HepG2 (cell line): ENCODE results near the gene SLIT1. TPM values are rescaled to one million over a fixed set of nuclear protein-coding genes. Genes with fewer than 3 reads are reported as not detected.

Experiments used
- ATAC-seq: fragments of 200-7000 bp; cut with Tn5 transposase; 3 replicates; pipeline ENCODE4 v1.9.1; 2020; ENCODE audit warnings: mild to moderate bottlenecking, moderate library complexity
- BruUV-seq: library from RNA; stranded (reverse); fragments of 400-500 nt; replicated peaks from 2 replicates; lab custom pipeline; 2021; lab: Mats Ljungman, UMichigan
- CTCF ChIA-PET: fragments of 300-600 bp; formaldehyde crosslinking; extraction: SDS; loops from one replicate; lab custom pipeline; 2021; ENCODE audit warnings: low total read pairs, inconsistent platforms, low intra/inter-chr PET ratio; lab: Yijun Ruan, JAX
- POLR2A ChIA-PET: fragments of 350-600 bp; sonication (Branson Sonifier 250); formaldehyde crosslinking; loops from one replicate; lab custom pipeline; 2020; ENCODE audit warnings: antibody characterized with exemption, inconsistent platforms; lab: Yijun Ruan, JAX
- DNase-seq: peaks from one replicate; pipeline ENCODE4 v3.0.0-alpha.2; 2015; ENCODE audit warnings: low spot score
- FAIRE-seq: peaks from 3 replicates; lab custom pipeline; 2011; peaks lifted over from hg19 to GRCh38; lab: Jason Lieb, UNC
- H2AFZ ChIP-seq: one replicate; pipeline ENCODE4 v1.6.1; 2011; ENCODE audit warnings: low read length, inconsistent platforms
- H3K27ac ChIP-seq: fragments of 300-600 bp; 3 replicates; pipeline ENCODE4 v1.8.0; 2011; ENCODE audit warnings: mixed run types, mild to moderate bottlenecking, mixed read lengths, low read length, inconsistent platforms; ENCODE audit not compliant: insufficient read depth; ENCODE audit errors: extremely low read length
- H3K27me3 ChIP-seq, 2 experiments: fragments of 200-600 bp in 1 of 2; 2 replicates in 1 of 2; 3 replicates in 1 of 2; pipeline versions ENCODE4 v1.6.0 to v1.8.0; 2011; ENCODE audit warnings: low read length in 2 of 2, mild to moderate bottlenecking in 2 of 2, moderate library complexity in 2 of 2, inconsistent platforms in 1 of 2; ENCODE audit not compliant: insufficient read depth in 2 of 2, control insufficient read depth in 1 of 2
- H3K36me3 ChIP-seq, 2 experiments: fragments of 200-600 bp in 1 of 2; replicated peaks in 1 of 2; 2 replicates in 1 of 2; 3 replicates in 1 of 2; pipeline versions ENCODE4 v1.5.1 to v1.8.0; 2011; ENCODE audit warnings: low read length in 2 of 2, inconsistent platforms in 1 of 2; ENCODE audit not compliant: insufficient read depth in 2 of 2, control insufficient read depth in 1 of 2
- H3K4me1 ChIP-seq: 2 replicates; pipeline ENCODE4 v1.5.1; 2012; ENCODE audit warnings: low read length, inconsistent platforms; ENCODE audit not compliant: insufficient read depth
- H3K4me2 ChIP-seq: 2 replicates; pipeline ENCODE4 v1.6.0; 2011; ENCODE audit warnings: low read depth, low read length, inconsistent platforms
- H3K4me3 ChIP-seq, 3 experiments: fragments of 200-600 bp in 1 of 3; sonication (generic), shearing (Covaris generic) in 1 of 3; replicated peaks in 1 of 3; 2 replicates each; pipeline ENCODE4 v1.5.1; 2011 to 2016; ENCODE audit warnings: low read length in 3 of 3, inconsistent platforms in 2 of 3, low read depth in 2 of 3, mild to moderate bottlenecking in 2 of 3, control low read depth in 1 of 3, mixed read lengths in 1 of 3; ENCODE audit not compliant: insufficient read depth in 1 of 3
- H3K79me2 ChIP-seq: one replicate; pipeline ENCODE4 v1.6.1; 2011; ENCODE audit warnings: low read length, inconsistent platforms; ENCODE audit not compliant: insufficient read depth
- H3K9ac ChIP-seq: 2 replicates; pipeline ENCODE4 v1.6.0; 2011; ENCODE audit warnings: mild to moderate bottlenecking, low read depth, low read length, inconsistent platforms; ENCODE audit not compliant: insufficient read depth
- H3K9me3 ChIP-seq: 2 replicates; pipeline ENCODE4 v1.5.1; 2012; ENCODE audit warnings: mild to moderate bottlenecking, low read length
- H4K20me1 ChIP-seq: 2 replicates; pipeline ENCODE4 v1.6.0; 2011; ENCODE audit warnings: inconsistent platforms, mild to moderate bottlenecking, low read length, moderate library complexity; ENCODE audit not compliant: insufficient read depth
- BATF2 ChIP-seq: sonication (generic); formaldehyde crosslinking; IDR thresholded peaks from 2 replicates; pipeline ENCODE4 v1.8.0; 2022; ENCODE audit warnings: mild to moderate bottlenecking, missing genetic modification reagents, moderate library complexity
- CAMTA2 ChIP-seq: sonication (generic); formaldehyde crosslinking; IDR thresholded peaks from 2 replicates; pipeline ENCODE4 v1.4.0; 2020; ENCODE audit warnings: mild to moderate bottlenecking, missing genetic modification reagents, borderline replicate concordance
- KLF13 ChIP-seq: sonication (generic); formaldehyde crosslinking; IDR thresholded peaks from 2 replicates; pipeline ENCODE4 v1.4.0; 2020; ENCODE audit warnings: mild to moderate bottlenecking, missing genetic modification reagents
- NFE2 ChIP-seq: sonication (generic); formaldehyde crosslinking; IDR thresholded peaks from 2 replicates; pipeline ENCODE4 v1.4.0; 2020; ENCODE audit warnings: missing genetic modification reagents
- NPAS2 ChIP-seq: sonication (generic); formaldehyde crosslinking; IDR thresholded peaks from 2 replicates; pipeline ENCODE4 v1.8.0; 2022; ENCODE audit warnings: mild to moderate bottlenecking, missing genetic modification reagents, borderline replicate concordance
- TSC22D2 ChIP-seq: sonication (generic); formaldehyde crosslinking; IDR thresholded peaks from 2 replicates; pipeline ENCODE4 v1.5.1; 2020; ENCODE audit warnings: missing genetic modification reagents, mild to moderate bottlenecking, borderline replicate concordance
- ZBTB10 ChIP-seq: sonication (generic); formaldehyde crosslinking; IDR thresholded peaks from 2 replicates; pipeline ENCODE4 v1.4.0; 2020; ENCODE audit warnings: missing genetic modification reagents, borderline replicate concordance
- ZBTB38 ChIP-seq: sonication (generic); formaldehyde crosslinking; IDR thresholded peaks from 2 replicates; pipeline ENCODE4 v1.5.1; 2020; ENCODE audit warnings: mild to moderate bottlenecking, missing genetic modification reagents
- ZFP91 ChIP-seq: sonication (generic); formaldehyde crosslinking; IDR thresholded peaks from 2 replicates; pipeline ENCODE4 v1.9.0; 2022; ENCODE audit warnings: missing genetic modification reagents, mild to moderate bottlenecking, borderline replicate concordance
- ZNF296 ChIP-seq: sonication (generic); formaldehyde crosslinking; conservative IDR thresholded peaks from 2 replicates; pipeline ENCODE4 v1.5.0; 2020; ENCODE audit warnings: mild to moderate bottlenecking, missing genetic modification reagents
- ZNF331 ChIP-seq: sonication (generic); formaldehyde crosslinking; IDR thresholded peaks from 2 replicates; pipeline ENCODE4 v1.4.0; 2020; ENCODE audit warnings: missing genetic modification reagents
- ZNF577 ChIP-seq: sonication (generic); formaldehyde crosslinking; IDR thresholded peaks from 2 replicates; pipeline ENCODE4 v1.4.0; 2020; ENCODE audit warnings: mild to moderate bottlenecking, low read depth, missing genetic modification reagents, borderline replicate concordance
- WGBS: methylation state at CpG from one replicate; pipeline ENCODE4 v1.1.6; 2017; ENCODE audit warnings: low lambda C conversion rate; 5-methylcytosine and 5-hydroxymethylcytosine counted together
- in situ Hi-C: cut with HindIII; loops from 2 replicates; pipeline ENCODE4 v1.10.0; 2017; ENCODE audit warnings: low pct_unique_long_range_greater_than_20kb; ENCODE audit not compliant: extremely low pct_ligation_motif_present
- intact Hi-C: fragments of 100-400 bp; cut with micrococcal nuclease; formaldehyde crosslinking; loops from one replicate; pipeline ENCODE4 v1.10.0; 2022; ENCODE audit not compliant: unreplicated experiment
- polyA plus RNA-seq, 8 experiments: library from polyadenylated mRNA; depleted of rRNA in 3 of 8; stranded (reverse) in 7 of 8; unstranded in 1 of 8; fragments of >200 nt; fragmentation: Illumina TruSeq in 4 of 8; extraction: Trizol in 4 of 8; gene quantifications; 2 replicates each; pipeline versions ENCODE4 v1.2.1 to v1.2.3, GENCODE V29; 2011 to 2016; ENCODE audit warnings: low read depth in 4 of 8, missing spikeins in 1 of 8, mixed read lengths in 1 of 8; ENCODE audit not compliant: insufficient read depth in 1 of 8
- total RNA-seq, 5 experiments: library from RNA; depleted of rRNA; stranded (reverse); fragments of >200 nt; fragmentation: Illumina TruSeq; extraction: Trizol; gene quantifications; 2 replicates each; pipeline ENCODE4 v1.2.3, GENCODE V29; 2016; ENCODE audit warnings: low read depth in 1 of 5
- TF ChIP-seq, protein P1 (sequence below): IDR thresholded peaks from 2 replicates; pipeline ENCODE4 v1.4.0; 2020; ENCODE audit warnings: mild to moderate bottlenecking, missing genetic modification reagents

The SLIT1 gene
- total and polyA plus RNA-seq, 2 of the 13 experiments (the other 11 are each of a cell fraction or from before 2014, with no cell fraction given), result 0.09 to 0.33 TPM

- no peak overlapping the region for H2AFZ ChIP-seq
- H3K79me2 ChIP-seq, result no peaks in the 10 kb centered on the region
- H3K9me3 ChIP-seq, result no peaks in the 10 kb centered on the region
- no peak for DNase-seq
- intact Hi-C loops (no loop called here), in situ Hi-C loops (no loop called here)
- no TSS peak for BruUV-seq
- CTCF ChIA-PET, result interaction anchor here (0.5 kb wide), 1 partner anchor 69 kb away, joined by 3 read pairs; no protein-coding TSS in a partner anchor
- no peaks in the 10 kb centered on the region for H3K36me3 ChIP-seq
- H3K27ac ChIP-seq, result no peak overlapping the region
- no peaks in the 10 kb centered on the region for H3K4me1 ChIP-seq
- H4K20me1 ChIP-seq, result no peaks in the 10 kb centered on the region
- 6% methylated on average over 3 of the region's 8 CpGs for WGBS
- POLR2A ChIA-PET, result no interaction called here
- H3K4me3 ChIP-seq, result no peak overlapping the region
- H3K4me2 ChIP-seq, result no peak overlapping the region
- H3K27me3 ChIP-seq, result peaks cover 2 to 18% of the 10 kb centered on the region in 2 experiments; a peak in 4 of 5 replicates
- H3K9ac ChIP-seq, result no peak overlapping the region
- TF ChIP-seq ZBTB10 (CRISPR knock-in tag) (no peak), ZBTB38 (CRISPR knock-in tag) (no peak), ZFP91 (CRISPR knock-in tag) (no peak), ZNF577 (CRISPR knock-in tag) (no peak), ZNF296 (CRISPR knock-in tag) (no peak), TSC22D2 (CRISPR knock-in tag) (no peak), KLF13 (CRISPR knock-in tag) (no peak), CAMTA2 (CRISPR knock-in tag) (no peak), NPAS2 (CRISPR knock-in tag) (no peak), BATF2 (CRISPR knock-in tag) (no peak), ZNF331 (CRISPR knock-in tag) (no peak), NFE2 (CRISPR knock-in tag) (no peak)
- TF ChIP-seq, protein P1, sequence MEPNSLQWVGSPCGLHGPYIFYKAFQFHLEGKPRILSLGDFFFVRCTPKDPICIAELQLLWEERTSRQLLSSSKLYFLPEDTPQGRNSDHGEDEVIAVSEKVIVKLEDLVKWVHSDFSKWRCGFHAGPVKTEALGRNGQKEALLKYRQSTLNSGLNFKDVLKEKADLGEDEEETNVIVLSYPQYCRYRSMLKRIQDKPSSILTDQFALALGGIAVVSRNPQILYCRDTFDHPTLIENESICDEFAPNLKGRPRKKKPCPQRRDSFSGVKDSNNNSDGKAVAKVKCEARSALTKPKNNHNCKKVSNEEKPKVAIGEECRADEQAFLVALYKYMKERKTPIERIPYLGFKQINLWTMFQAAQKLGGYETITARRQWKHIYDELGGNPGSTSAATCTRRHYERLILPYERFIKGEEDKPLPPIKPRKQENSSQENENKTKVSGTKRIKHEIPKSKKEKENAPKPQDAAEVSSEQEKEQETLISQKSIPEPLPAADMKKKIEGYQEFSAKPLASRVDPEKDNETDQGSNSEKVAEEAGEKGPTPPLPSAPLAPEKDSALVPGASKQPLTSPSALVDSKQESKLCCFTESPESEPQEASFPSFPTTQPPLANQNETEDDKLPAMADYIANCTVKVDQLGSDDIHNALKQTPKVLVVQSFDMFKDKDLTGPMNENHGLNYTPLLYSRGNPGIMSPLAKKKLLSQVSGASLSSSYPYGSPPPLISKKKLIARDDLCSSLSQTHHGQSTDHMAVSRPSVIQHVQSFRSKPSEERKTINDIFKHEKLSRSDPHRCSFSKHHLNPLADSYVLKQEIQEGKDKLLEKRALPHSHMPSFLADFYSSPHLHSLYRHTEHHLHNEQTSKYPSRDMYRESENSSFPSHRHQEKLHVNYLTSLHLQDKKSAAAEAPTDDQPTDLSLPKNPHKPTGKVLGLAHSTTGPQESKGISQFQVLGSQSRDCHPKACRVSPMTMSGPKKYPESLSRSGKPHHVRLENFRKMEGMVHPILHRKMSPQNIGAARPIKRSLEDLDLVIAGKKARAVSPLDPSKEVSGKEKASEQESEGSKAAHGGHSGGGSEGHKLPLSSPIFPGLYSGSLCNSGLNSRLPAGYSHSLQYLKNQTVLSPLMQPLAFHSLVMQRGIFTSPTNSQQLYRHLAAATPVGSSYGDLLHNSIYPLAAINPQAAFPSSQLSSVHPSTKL (CRISPR knock-in tag), result no peak
- TF ChIP-seq, all 625 proteins: peak for 0
- FAIRE-seq (no peak), ATAC-seq (no peak; the same call in 2 of the 3 replicates)
Measured at GRCh38 chr10:97013983-97014382, 171.8 kb downstream of the SLIT1 start.
